Loucy (cell line): ENCODE measurements around the gene ZNF667.

Source experiments
- H2AFZ ChIP-seq: fragments of 200-600 bp; sonication (generic); 2 replicates; pipeline ENCODE4 v1.6.0; 2016; ENCODE audit warnings: antibody characterized with exemption, mild to moderate bottlenecking, low read length, moderate library complexity
- H3F3A ChIP-seq: fragments of 200-600 bp; 2 replicates; pipeline ENCODE4 v1.6.0; 2016; ENCODE audit warnings: antibody characterized with exemption, low read depth, mild to moderate bottlenecking
- H3K27me3 ChIP-seq: fragments of 200-600 bp; sonication (generic); 2 replicates; pipeline ENCODE4 v1.6.1; 2014; ENCODE audit warnings: low read length, mild to moderate bottlenecking; ENCODE audit not compliant: insufficient read depth, poor library complexity, severe bottlenecking
- H3K36me3 ChIP-seq: fragments of 200-600 bp; sonication (generic); 2 replicates; pipeline ENCODE4 v1.6.1; 2016; ENCODE audit warnings: low read length; ENCODE audit not compliant: insufficient read depth
- H3K4me1 ChIP-seq: fragments of 200-600 bp; sonication (generic); 2 replicates; pipeline ENCODE4 v1.5.1; 2014; ENCODE audit warnings: low read length, mild to moderate bottlenecking; ENCODE audit not compliant: insufficient read depth, poor library complexity, severe bottlenecking
- H3K4me2 ChIP-seq: fragments of 200-600 bp; sonication (generic); 2 replicates; pipeline ENCODE4 v1.6.0; 2014; ENCODE audit warnings: antibody characterized with exemption, low read length, low read depth, mild to moderate bottlenecking; ENCODE audit not compliant: poor library complexity, severe bottlenecking
- H3K4me3 ChIP-seq: fragments of 200-600 bp; sonication (generic); 2 replicates; pipeline ENCODE4 v1.5.1; 2014; ENCODE audit warnings: low read length, mild to moderate bottlenecking, mixed read lengths; ENCODE audit not compliant: poor library complexity, severe bottlenecking
- H3K79me2 ChIP-seq: fragments of 200-600 bp; sonication (generic); 2 replicates; pipeline ENCODE4 v1.6.1; 2014; ENCODE audit warnings: low read length; ENCODE audit not compliant: insufficient read depth
- H3K9ac ChIP-seq: fragments of 200-600 bp; sonication (generic); 2 replicates; pipeline ENCODE4 v1.6.0; 2014; ENCODE audit warnings: mild to moderate bottlenecking, low read depth, low read length, moderate library complexity; ENCODE audit not compliant: poor library complexity, severe bottlenecking
- H3K9me2 ChIP-seq: fragments of 200-600 bp; sonication (generic); replicated peaks from 2 replicates; pipeline ENCODE4 v1.6.1; 2016; ENCODE audit warnings: low read depth, low read length, mixed read lengths
- H3K9me3 ChIP-seq: fragments of 200-600 bp; sonication (generic); 2 replicates; pipeline ENCODE4 v1.6.1; 2014; ENCODE audit warnings: mild to moderate bottlenecking, antibody characterized with exemption, low read length, low read depth; ENCODE audit not compliant: insufficient read depth
- H4K20me1 ChIP-seq: fragments of 200-600 bp; sonication (generic); 2 replicates; pipeline ENCODE4 v1.6.0; 2014; ENCODE audit warnings: antibody characterized with exemption, low read length, mild to moderate bottlenecking; ENCODE audit not compliant: insufficient read depth, poor library complexity, severe bottlenecking
- CTCF ChIP-seq: fragments of 200-600 bp; sonication (generic); conservative IDR thresholded peaks from 2 replicates; pipeline ENCODE4 v1.5.1; 2014; ENCODE audit warnings: mild to moderate bottlenecking, antibody characterized with exemption, low read length
- EZH2phosphoT487 ChIP-seq: fragments of 200-600 bp; IDR thresholded peaks from 2 replicates; pipeline ENCODE4 v1.6.1; 2018; ENCODE audit warnings: antibody characterized with exemption, mild to moderate bottlenecking, moderate library complexity, borderline replicate concordance

The ZNF667 gene

GRCh38 chr19:56441206-56441792, 35.8 kb downstream of the ZNF667 start:
- no peaks in the 10 kb centered on the region for H3K79me2 ChIP-seq
- H3K36me3 ChIP-seq: peaks cover 25% of the 10 kb centered on the region; the same call in 1 of the 2 replicates
- no peak overlapping the region for H3K9ac ChIP-seq
- no peak overlapping the region for H3K4me2 ChIP-seq
- peaks cover 27% of the 10 kb centered on the region for H3K9me3 ChIP-seq
- H4K20me1 ChIP-seq: no peaks in the 10 kb centered on the region
- H2AFZ ChIP-seq: no peak overlapping the region
- H3K9me2 ChIP-seq: no peaks in the 10 kb centered on the region
- H3K4me3 ChIP-seq: no peak overlapping the region
- H3F3A ChIP-seq: no peaks in the 10 kb centered on the region
- no peak for TF ChIP-seq CTCF
- TF ChIP-seq EZH2phosphoT487: no peak
- H3K4me1 ChIP-seq: no peaks in the 10 kb centered on the region
- no peaks in the 10 kb centered on the region for H3K27me3 ChIP-seq

GRCh38 chr19:56423985-56424353, 53.2 kb downstream of the ZNF667 start:
- no peak for TF ChIP-seq CTCF
- TF ChIP-seq EZH2phosphoT487: no peak
- H3K9me2 ChIP-seq: no peaks in the 10 kb centered on the region
- no peak overlapping the region for H3K9ac ChIP-seq
- no peak overlapping the region for H2AFZ ChIP-seq
- H3K27me3 ChIP-seq: no peaks in the 10 kb centered on the region
- peaks cover 79% of the 10 kb centered on the region for H3K9me3 ChIP-seq
- H3K36me3 ChIP-seq: peaks cover 12% of the 10 kb centered on the region; the same call in 1 of the 2 replicates
- H3K4me3 ChIP-seq: no peak overlapping the region
- no peaks in the 10 kb centered on the region for H3F3A ChIP-seq
- no peaks in the 10 kb centered on the region for H3K79me2 ChIP-seq
- H4K20me1 ChIP-seq: no peaks in the 10 kb centered on the region
- no peaks in the 10 kb centered on the region for H3K4me1 ChIP-seq
- no peak overlapping the region for H3K4me2 ChIP-seq

- H2AFZ ChIP-seq: no peak overlapping the region
- no peak overlapping the region for H3K4me3 ChIP-seq
- peaks cover 81% of the 10 kb centered on the region for H3K9me3 ChIP-seq
- no peaks in the 10 kb centered on the region for H3F3A ChIP-seq
- H4K20me1 ChIP-seq: no peaks in the 10 kb centered on the region
- H3K27me3 ChIP-seq: no peaks in the 10 kb centered on the region
- TF ChIP-seq EZH2phosphoT487: no peak
- no peak for TF ChIP-seq CTCF
- peaks cover 12% of the 10 kb centered on the region; the same call in 1 of the 2 replicates for H3K36me3 ChIP-seq
- no peaks in the 10 kb centered on the region for H3K4me1 ChIP-seq
- no peaks in the 10 kb centered on the region for H3K79me2 ChIP-seq
- H3K9ac ChIP-seq: no peak overlapping the region
- H3K4me2 ChIP-seq: no peak overlapping the region
- H3K9me2 ChIP-seq: no peaks in the 10 kb centered on the region
These were observed 53.7 kb downstream of the ZNF667 start for GRCh38 chr19:56423276-56423984.
